Adrenal gland (tissue), 5 donors: ENCODE measurements around the gene SIK2.

Experiments used
- POLR2A ChIP-seq, 2 donors: fragments of 450-650 bp; IDR thresholded peaks; one replicate each; pipeline ENCODE4 v1.6.1; 2017; ENCODE audit warnings: antibody characterized with exemption in 2 of 2, mild to moderate bottlenecking in 2 of 2, moderate library complexity in 1 of 2
- TF ChIP-seq, protein P1 (sequence below), 6 experiments: fragments of 450-650 bp in 4 of 6; fragments of 200-600 bp in 2 of 6; sonication (generic) in 1 of 6; IDR thresholded peaks; 1 replicate in 5 of 6; 2 replicates in 1 of 6; pipeline versions ENCODE4 v1.5.1 to v1.8.0; 2016 to 2021; ENCODE audit warnings: antibody characterized with exemption in 6 of 6, mild to moderate bottlenecking in 2 of 6, moderate library complexity in 1 of 6
- donor health status: DM: no; HTN: no; CAD: no.

DNA sequence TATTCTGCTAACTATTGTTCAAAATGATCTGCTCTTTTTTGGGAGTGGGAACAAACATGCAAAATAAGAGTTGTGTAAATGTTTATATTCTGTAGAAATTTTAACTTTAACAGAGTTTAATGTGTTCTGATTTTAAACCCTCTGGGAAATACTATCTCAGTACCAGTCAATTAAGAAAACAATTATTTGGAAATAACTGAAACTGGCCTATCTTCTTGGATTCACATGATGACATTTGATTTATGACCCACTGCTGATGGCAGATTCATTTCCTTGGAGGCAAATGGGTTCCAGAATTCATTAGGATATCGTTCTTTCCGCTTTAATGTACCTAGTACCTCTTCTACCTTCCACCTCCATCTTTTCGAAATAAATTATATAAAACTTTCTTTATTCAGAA is 5.5 kb downstream of the SIK2 start:
- TF ChIP-seq, protein P1, sequence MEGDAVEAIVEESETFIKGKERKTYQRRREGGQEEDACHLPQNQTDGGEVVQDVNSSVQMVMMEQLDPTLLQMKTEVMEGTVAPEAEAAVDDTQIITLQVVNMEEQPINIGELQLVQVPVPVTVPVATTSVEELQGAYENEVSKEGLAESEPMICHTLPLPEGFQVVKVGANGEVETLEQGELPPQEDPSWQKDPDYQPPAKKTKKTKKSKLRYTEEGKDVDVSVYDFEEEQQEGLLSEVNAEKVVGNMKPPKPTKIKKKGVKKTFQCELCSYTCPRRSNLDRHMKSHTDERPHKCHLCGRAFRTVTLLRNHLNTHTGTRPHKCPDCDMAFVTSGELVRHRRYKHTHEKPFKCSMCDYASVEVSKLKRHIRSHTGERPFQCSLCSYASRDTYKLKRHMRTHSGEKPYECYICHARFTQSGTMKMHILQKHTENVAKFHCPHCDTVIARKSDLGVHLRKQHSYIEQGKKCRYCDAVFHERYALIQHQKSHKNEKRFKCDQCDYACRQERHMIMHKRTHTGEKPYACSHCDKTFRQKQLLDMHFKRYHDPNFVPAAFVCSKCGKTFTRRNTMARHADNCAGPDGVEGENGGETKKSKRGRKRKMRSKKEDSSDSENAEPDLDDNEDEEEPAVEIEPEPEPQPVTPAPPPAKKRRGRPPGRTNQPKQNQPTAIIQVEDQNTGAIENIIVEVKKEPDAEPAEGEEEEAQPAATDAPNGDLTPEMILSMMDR (IDR thresholded peaks at IDR 0.05), result no peak
- TF ChIP-seq POLR2A (IDR thresholded peaks at IDR 0.05), result no peak
